HG02970 (cell line): ENCODE results near the gene ZNF423.

Source experiments
- ATAC-seq: cut with Tn5 transposase; IDR thresholded peaks from one replicate; pipeline ENCODE4 v1.9.1; 2021; ENCODE audit warnings: mild to moderate bottlenecking, moderate library complexity, moderate number of reproducible peaks; ENCODE audit not compliant: unreplicated experiment, low FRiP score

Gene ZNF423

GRCh38 chr16:49617710-49618330 lies 238.1 kb downstream of the ZNF423 start:
- ATAC-seq, result no peak

- ATAC-seq, result no peak
Observed at GRCh38 chr16:49617016-49617629, 238.8 kb downstream of the ZNF423 start.

GRCh38 chr16:49615576-49615975 lies 240.3 kb downstream of the ZNF423 start:
- no peak for ATAC-seq

- no peak for ATAC-seq
Observed at GRCh38 chr16:49610983-49611382, 244.9 kb downstream of the ZNF423 start.

GRCh38 chr16:49608779-49609178 lies 247.1 kb downstream of the ZNF423 start:
- no peak for ATAC-seq

GRCh38 chr16:49608098-49608497 lies 247.8 kb downstream of the ZNF423 start:
- ATAC-seq, result no peak

- no peak for ATAC-seq
Observed at GRCh38 chr16:49605536-49606254, 250.2 kb downstream of the ZNF423 start.

- ATAC-seq, result no peak
Observed at GRCh38 chr16:49604602-49605001, 251.3 kb downstream of the ZNF423 start.

- ATAC-seq, result no peak
Observed at GRCh38 chr16:49603956-49604355, 252.0 kb downstream of the ZNF423 start.

GRCh38 chr16:49602976-49603310 lies 253.0 kb downstream of the ZNF423 start:
- ATAC-seq, result no peak

- ATAC-seq, result no peak
Observed at GRCh38 chr16:49602201-49602975, 253.5 kb downstream of the ZNF423 start.

- no peak for ATAC-seq
Observed at GRCh38 chr16:49601576-49601975, 254.3 kb downstream of the ZNF423 start.

GRCh38 chr16:49600976-49601375 lies 254.9 kb downstream of the ZNF423 start:
- ATAC-seq, result no peak

GRCh38 chr16:49600536-49600935 lies 255.4 kb downstream of the ZNF423 start:
- ATAC-seq, result no peak

GRCh38 chr16:49599704-49600103 lies 256.2 kb downstream of the ZNF423 start:
- no peak for ATAC-seq

- no peak for ATAC-seq
Observed at GRCh38 chr16:49599281-49599680, 256.6 kb downstream of the ZNF423 start.

GRCh38 chr16:49598383-49599170 lies 257.3 kb downstream of the ZNF423 start:
- no peak for ATAC-seq

GRCh38 chr16:49597796-49598195 lies 258.1 kb downstream of the ZNF423 start:
- ATAC-seq, result no peak

GRCh38 chr16:49596648-49597291 lies 259.1 kb downstream of the ZNF423 start:
- ATAC-seq, result no peak

GRCh38 chr16:49596068-49596467 lies 259.8 kb downstream of the ZNF423 start:
- ATAC-seq, result no peak
